ENCODE results near the gene MAD1L1.
"Not testable (repeated sequence)": the region's sequence is repeated elsewhere in the genome, so short reads cannot be mapped to it uniquely, and the experiment has no call there.

Gene MAD1L1

DNA sequence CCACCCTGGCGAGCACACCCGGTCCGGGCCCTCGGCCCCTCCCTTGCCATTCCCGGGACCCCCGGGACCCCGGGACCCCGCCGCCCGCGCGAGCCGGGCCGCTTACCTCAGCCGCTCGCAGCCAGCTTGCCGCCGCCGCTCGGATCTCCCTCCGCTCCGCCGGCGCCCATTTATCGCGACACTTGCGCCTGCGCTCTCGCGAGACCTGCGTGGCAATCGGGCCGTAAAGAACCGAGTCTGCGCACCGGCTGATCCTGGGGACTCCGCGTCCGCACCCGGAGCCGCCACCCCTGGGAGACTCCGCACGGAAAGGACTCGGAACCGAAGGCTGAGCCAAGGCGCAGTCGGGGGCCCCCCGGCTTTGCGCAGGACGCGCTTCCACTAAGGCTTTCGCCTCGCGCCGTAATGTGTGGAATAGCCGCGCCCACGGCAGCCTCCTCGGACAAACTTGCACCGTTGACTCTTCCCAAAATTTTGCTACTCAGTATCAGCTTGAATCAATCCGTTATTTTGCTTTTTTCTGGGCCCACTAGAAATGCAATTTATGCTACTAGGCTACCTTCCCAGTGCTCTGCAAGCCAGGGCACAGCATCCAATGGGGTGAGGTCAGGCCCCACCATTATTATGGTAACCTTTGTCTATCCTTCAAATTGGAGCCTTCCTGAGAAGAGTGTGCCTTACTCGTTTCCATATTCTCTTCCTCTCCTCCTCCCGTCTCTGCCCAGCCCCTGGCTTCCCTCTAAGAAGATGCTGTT, at the start of gene MAD1L1:
Gene MAD1L1, minus strand, starts transcription at position 180 of the 755 bp plus-strand sequence. CDS start 2,812 bp downstream, outside the sequence.
- DNase-seq: peak; percentile 88

DNA sequence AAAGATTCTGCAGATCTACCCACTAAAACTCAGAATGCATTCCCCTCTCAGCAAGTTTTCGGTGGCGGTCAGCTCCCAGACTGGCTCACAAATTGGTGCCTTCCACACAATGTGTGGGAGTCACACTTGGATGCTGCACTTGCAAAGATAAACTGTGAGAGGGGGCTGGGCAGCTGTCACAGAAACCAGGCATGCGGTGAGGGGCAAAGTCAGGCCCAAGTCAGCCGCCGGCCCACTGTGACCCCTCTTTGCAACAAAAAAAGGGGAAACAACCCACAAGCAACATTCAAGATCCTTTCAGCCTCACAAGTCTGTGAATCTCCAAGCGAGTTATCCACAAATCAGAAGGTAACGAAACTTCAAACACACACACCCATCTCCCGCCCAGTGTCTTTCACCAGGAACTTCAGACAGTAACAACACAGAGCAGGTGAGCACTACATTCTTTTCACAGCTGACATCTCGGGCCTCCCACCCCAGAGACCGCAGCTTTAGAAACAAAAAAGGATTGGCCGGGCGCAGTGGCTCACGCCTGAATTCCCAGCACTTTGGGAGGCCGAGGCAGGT, 49.5 kb upstream of the MAD1L1 start:
- DNase-seq: no peak

DNA sequence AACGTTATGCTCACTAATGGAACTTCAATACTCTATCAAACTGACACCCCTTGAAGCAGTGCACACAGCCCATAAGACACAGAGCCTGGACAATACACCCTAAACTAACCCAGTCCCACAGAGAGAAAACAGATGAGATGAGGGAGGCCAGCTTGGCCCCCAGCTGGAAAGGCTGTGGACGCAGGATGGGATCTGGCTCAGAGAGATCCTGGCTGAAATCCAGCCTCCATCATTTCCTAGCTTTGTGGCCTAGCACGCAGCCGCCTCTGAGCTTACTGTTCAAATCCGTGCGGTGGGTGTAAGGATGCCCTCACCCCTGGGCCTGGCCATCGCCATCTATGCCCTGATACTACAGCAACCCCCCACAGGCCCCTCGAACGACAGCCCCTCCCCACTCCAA, 48.8 kb upstream of the MAD1L1 start:
- no peak for DNase-seq

DNA sequence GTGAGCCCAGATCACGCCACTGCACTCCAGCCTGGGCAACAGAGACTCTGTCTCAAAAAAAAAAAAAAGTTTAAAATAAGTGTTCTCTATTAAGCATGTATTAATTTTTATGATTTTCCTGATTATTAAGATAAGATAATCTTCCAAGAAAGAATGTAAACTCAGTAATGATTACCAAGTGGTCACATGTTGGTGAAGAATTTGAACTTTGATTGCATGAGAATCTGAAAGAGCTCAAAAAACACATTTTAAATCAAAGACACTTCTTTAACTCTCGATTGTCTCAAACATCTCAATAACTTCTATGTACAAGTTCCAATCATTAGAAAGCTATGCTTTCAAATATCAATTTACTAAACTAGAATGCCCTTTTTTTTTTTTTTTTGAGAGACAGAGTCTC, 47.7 kb upstream of the MAD1L1 start:
- DNase-seq: no peak

DNA sequence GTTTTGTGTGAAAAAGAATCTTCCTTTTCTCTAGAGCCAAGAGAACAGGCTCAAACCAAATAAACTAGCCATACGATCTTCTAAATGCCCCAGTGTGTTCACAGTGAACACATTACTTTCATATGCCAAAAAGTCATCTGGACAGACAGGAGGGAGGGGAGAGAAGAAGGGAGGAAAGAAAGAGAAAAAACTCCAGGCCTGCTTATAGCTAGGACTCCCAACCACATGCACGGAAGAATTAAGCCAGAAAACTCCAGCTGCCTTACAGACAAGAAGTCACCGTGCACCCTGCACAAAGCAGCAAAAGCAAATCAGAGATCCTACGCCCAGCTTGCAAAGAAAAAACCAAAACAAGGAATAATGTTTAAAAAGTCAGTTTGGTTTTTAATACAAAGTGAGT, 47.2 kb upstream of the MAD1L1 start:
- DNase-seq: no peak

DNA sequence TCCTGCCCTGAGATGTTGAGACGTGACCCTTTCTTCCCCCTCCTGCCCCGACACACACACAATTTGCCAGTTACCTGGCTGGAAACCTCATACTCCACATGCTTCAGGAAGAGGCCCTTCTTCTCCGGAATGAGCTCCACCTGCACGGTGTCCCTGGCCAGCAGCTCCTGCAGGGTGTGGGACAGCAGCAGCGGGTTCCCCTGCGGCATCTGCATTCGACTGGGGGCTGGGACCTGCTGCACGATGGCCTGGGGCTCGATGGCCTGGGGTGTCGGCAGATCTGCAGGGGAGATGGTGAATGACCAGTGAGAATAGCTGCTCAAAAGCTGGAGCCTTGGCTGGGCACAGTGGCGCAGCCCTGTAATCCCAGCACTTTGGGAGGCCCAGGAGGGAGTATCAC, 45.3 kb upstream of the MAD1L1 start:
- DNase-seq: no peak

DNA sequence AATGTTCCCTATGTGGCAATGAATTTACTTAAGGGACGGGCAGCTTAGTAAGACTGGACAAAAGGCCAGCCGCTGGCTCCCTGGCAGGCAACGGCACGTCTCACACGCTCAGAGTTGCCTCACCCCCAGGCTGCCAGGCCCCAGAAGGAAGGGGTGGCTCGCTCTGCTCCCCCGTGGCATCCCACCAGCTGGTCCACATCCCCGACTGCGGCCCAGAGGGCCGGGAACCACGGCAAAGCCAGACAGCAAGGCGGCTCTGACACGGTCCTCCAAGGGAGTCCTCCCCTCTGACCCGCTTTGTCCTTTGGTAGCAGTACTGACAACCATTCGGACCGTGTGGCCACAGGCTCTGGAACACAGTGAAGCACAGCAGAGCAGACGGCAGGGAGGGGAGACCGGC, 43.4 kb upstream of the MAD1L1 start:
- DNase-seq: no peak

DNA sequence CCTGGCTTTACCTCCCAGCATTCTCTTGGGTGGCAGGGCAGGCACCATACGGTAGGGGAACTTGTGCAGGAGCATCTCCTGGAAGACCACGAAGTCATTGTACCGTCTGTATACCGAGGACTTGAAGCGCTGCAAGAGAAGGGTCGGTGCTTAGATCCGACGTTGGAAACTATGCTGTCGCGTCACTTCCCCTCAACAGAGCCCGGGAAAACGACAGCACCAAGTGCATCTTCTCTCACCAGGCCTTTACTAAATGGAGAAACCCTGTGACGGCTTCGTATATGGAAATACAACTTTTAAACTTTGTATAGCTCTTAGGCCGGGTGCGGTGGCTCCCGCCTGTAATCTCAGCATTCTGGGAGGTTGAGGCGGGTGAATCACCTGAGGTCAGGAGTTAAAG, 42.4 kb upstream of the MAD1L1 start:
- no peak for DNase-seq

DNA sequence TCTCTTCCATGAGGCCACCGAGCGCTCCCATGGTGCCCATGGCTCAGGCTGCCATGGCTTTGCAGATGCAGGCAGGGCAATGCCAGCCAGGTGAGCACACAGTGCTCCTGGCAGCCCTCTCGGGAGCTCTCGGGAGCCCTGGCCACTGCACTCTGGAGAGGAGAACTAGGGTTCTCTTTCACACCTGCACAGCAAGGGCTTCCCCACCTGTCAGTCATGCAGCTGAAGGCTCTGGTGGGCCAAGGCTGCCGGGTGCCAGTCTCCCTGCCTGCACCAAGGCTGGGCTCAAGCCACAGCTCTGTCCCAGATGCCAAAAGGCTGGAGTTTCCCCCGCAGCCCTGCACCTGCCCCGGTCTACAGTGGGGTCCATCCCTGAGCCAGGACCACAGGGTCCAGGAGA, 41.9 kb upstream of the MAD1L1 start:
- no peak for DNase-seq

DNA sequence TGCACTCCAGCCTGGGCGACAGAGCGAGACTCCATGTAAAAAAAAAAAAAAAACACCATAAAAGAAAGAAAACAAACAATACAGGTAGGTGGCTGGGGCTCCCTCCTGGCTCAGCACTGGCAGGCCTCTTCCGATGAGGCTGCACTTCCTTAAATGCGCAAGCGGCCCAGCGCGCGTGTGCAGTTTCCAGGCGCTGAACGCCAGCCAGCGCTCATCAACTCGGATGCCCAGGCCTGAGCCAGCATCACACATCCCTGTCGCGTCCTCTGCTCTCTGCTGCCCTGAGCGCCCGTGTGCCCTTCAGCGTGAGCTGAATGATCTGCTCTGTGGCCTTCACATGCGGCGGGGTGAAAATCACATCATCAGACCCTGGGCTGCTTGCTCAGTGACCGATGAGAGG, 41.1 kb upstream of the MAD1L1 start:
- DNase-seq: no peak

DNA sequence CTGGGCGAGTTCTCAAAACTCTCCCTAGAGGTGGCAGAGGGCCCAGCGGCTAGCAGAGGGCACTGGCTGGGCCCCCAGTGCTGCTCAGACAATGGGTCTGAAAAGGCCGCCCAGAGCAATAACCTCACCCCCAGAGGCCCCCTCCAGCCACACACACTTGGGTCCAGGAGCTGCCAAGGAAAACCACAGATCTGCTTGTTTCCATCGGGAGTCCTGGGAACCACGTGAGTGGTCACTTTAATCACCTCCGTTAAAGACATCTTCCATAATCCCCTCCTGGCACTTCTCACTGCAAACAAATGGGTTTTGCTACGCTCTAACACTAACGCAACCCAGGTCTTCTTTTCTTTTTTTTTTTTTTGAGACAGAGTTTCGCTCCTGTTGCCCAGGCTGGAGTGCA, 39.3 kb upstream of the MAD1L1 start:
- DNase-seq: no peak

DNA sequence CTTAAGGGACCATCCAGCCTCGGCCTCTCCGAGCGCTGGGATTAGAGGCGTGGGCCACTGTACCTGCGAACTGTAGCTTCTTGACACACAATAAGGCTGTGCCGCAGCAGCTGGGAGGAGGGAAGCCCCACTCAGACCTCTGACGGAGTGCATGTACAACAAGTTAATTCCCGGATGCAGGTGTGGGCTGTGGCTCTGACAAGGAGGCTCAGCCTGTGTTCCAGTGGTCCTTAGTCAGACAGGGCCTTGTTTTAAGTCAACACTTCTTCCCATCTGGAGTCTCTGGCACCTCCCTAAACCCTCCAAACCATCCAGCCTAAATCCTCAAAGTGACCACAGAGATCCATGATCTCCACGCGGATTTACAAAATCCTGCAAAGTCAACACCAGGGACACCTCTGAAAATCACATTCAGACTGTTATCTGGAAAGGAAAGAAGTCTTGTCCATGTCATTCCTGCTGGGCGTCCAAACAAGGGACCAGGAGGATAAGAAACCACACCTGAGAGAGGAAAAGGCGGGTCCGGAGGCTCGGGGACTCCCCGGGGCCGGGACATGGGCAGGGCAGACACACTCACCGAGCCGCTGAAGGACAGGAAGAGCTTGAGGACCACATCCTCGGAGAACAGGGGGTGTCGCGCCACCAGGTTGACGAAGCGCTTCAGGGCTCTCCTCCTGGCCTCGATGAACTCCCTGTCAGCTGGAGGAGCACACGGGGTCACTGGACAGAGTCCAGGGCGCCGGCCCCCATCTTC, 38.7 kb upstream of the MAD1L1 start:
- no peak for DNase-seq

DNA sequence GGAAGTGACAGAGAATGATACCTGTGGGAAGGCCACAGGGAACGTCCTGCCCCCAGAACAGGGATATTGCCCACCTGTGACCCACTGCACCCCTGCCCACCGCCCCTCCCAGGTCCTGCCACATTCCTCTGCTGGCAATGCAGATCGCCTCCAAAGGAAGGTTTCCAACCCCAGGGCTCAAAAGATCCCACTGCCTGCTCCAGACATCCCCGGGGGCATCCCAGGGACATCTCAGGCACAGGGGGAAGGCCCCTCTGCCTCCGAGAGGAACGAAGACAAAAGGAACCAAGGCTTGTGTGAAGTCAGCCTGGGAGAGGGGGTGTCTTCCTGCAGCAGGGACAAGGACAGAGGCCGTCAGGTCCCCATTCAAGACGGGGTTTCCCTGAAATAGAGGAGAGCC, 37.8 kb upstream of the MAD1L1 start:
- DNase-seq: no peak

DNA sequence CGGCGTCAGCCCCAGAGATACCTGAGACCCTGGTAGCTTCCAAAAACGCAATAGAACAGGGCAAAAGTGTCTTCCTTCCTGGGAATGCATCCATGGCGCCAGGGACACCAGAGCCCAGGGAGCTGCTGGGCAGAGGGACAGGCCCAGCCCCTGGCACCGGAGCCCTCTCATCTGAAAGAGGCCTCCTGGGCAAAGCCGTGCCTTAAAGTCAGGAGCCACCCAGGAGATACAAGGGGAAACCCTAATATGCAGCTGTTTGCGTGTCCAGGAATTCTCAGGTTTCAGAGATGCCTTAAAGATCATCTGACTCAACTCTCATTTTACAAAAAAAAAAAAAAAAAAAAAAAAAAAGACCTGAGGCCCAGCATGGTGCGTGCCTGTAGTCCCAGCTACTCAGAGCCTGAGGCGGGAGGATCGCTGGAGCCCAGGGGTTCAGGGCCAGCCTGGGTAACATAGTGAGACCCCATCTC, 37.3 kb upstream of the MAD1L1 start:
- DNase-seq: no peak

DNA sequence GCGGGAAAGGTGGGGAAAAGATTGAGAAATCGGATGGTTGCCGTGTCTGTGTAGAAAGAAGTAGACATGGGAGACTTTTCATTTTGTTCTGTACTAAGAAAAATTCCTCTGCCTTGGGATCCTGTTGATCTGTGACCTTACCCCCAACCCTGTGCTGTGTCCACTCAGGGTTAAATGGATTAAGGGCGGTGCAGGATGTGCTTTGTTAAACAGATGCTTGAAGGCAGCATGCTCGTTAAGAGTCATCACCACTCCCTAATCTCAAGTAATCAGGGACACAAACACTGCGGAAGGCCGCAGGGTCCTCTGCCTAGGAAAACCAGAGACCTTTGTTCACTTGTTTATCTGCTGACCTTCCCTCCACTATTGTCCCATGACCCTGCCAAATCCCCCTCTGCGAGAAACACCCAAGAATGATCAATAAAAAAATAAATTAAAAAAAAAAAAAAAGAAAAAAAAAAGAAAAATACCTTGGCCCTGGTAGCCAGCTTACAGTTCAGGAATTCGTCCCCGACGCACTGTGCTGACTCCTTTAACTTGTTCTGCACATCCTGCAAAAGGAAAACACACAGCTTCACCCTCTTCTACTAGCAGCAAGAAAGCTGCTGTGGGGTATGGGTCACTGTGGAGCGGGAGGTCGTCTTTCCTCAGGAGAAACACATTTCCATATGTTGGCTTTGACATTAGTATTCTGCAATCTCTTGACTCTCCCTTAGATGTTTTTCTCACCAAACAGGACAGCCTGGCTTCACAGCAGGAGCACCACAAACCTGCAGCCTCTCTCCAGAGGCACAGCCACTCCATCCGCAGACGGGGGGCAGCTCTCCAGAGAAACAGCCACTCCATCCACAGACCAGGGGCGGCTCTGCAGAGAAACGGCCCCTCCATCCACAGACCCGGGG, 36.6 kb upstream of the MAD1L1 start:
- DNase-seq: not testable (repeated sequence)

DNA sequence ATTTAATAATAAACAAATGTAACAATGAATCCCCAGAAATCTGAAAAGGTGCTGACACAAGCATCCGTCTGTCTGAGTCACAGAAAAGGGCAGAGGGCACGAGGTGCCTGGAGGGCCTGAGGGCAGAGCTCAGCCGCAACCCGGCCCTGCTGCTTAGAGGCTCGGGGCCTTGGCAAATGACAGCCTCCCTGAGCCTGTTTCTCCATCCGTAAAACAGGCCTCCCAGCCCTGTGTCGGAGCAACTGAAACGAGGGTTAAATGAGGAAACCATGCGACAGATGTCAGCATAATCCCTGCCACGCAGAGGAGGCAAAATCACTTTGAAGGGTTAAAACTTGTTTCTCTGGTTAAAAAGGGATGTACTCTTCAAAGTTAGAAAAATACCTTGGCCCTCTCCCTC, 34.2 kb upstream of the MAD1L1 start:
- DNase-seq: no peak

DNA sequence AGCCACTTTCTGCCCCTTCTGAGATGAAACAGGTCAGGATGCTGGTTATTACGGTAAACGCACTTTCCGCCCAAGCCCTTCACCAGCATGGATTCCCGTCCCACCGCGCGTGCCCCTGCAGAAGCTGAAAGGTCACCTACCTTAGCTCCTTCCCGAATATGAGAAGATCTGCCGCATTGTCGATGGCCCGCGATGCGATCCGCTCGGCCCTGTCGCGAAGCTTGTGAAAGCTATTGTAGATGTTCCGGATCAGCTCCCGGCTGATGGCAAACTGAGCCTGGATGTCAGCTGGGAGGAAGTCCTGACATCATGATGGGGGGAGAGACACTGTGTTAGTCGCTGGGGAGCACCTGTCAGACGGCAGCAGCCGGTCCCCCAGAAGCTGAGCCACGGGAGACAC, 31.4 kb upstream of the MAD1L1 start:
- DNase-seq: no peak

DNA sequence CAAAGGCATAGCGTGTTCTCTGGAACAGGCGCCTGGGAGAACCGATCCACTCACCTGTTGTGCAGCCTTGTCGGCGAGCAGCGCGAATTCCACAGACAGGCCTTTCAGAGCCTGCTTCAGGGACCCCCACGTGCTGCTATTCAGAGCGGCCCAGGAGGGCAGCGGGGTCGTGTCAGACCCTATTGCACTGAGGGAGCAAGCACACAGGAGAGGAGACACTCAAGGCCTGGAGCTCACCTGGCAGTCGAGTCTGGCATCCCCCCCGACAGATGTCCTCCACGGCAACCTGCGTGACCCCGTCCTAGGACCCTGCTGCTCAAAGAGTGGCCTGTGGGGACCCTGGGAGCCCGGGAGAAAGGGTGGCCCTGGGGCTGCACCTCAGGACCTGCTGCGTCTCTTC, 30.4 kb upstream of the MAD1L1 start:
- no peak for DNase-seq

DNA sequence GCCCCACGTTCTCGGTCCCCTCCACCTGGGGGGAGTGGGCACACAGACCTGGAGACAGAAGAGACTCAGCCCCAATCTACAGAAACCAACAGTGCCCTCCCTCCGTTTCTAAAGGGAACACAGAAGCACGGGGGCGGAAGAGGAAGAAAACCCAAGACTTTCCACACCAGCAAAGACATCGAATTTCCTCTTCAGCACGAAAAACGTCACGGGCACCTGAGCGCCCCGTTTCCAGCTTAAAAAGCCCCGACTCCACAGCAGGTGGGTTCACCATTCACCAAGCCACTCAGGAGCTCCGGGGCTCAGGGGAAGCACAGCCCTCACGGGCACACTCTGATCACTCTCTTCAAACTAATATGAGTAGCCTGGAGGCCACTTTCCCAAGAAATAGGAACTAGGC, 28.9 kb upstream of the MAD1L1 start:
- no peak for DNase-seq

DNA sequence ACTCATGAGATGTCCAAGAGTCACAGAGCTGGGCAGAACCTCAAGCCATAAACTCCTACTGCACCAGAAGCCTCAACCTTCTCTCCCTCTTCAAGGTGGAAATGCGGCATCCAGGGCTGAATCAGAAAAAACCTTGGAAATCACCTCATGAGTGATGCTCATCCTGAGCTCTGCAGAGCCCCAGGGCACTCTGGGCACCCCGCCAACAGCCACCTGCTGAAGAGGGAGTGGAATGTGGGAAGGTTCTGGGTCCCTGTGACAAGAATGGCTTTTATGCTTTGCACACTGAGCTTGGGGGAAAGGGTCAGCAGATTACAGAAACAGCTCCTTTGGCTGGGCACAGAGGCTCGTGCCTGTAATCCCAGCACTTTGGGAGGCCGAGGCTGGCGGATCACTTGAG, 28.1 kb upstream of the MAD1L1 start:
- no peak for DNase-seq

DNA sequence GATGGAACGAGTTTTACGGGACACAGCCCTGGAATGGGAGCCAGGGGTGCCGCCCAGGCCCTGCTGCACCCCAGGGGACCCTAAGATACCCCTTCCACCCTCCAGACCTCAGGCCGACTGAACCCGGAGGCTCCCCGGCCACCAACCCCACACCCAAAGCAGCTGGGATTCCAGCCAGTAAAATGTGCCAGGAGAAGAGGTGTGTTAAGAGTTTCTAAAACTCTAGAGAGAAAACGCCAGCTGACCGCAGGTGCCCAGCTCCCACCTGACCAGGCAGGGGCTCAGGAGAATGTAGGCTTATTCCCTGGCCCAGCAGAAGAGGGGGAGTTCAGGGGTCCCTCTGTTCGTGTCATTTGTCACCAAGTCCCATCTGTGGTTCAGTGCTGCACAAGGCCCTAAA, 26.7 kb upstream of the MAD1L1 start:
- DNase-seq: no peak

DNA sequence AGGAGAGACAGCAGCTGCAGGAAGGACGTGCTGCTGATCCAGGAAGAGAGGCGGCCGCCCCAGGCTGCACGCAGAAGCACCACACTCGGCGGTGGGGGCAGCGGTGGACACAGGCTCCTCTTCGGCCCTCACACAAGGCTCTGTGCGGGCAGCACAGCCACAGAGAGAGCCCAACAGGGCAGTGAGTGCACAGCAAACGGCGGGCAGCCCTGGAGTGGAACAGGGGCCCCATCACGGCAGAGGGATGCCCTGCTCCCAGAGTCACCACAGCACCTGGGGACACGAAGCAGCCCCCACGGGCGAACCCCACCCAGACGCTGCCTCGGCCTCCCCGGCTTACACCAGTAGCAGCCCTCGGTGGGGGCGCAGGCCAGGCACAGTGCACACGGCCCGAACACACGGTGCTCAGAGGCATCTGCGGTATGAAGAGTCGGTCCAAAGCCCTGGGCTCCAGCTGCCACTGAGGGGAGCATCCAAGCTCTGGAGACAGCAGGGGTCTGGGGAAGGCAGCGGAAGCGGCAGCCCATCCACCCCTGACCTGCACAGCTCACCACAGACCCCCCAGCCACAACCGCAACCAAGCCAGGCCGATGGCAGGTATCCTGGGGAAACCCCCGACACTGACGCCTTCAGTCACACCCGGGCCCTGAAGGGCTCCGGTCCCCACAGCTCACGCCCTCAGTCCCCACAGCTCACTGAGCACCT, 26.1 kb upstream of the MAD1L1 start:
- DNase-seq: no peak
